Measurements from ENCODE around the gene ADD2. TPM values are rescaled to one million over a fixed set of nuclear protein-coding genes. Genes with fewer than 3 reads are reported as not detected.

Gene ADD2
- total and polyA plus RNA-seq, 2 experiments from 2014 or later: 34.6 to 223 TPM

GRCh38 chr2:70716131-70716743, 51.8 kb downstream of the ADD2 start (continued):
- no peak for TF ChIP-seq ZNF462 (CRISPR knock-in tag; IDR thresholded peaks at IDR 0.05)
- no peak for TF ChIP-seq CREB1 (CRISPR knock-in tag; IDR thresholded peaks at IDR 0.05; ENCODE audit: low read depth)
- no peak for TF ChIP-seq EZH2phosphoT487 (IDR thresholded peaks at IDR 0.05; ENCODE audit: unreplicated experiment)

GRCh38 chr2:70715071-70715985, 52.7 kb downstream of the ADD2 start:
- Histone ChIP-seq H3K27ac (ENCODE audit: low read depth) (no peak overlapping the region; the same call in 1 of the 2 replicates), H3K4me3 (0 out of 2 replicates have a peak overlapping the region, but pooled peaks have one; percentile 15), H2AFZ (no peak overlapping the region), H3K79me2 (replicated peaks; ENCODE audit: insufficient read depth) (peaks cover 93% of the 10 kb centered on the region), H3K4me2 (peak overlapping the region; percentile 49), H3K4me1 (ENCODE audit: insufficient read depth) (peaks cover 57% of the 10 kb centered on the region), H3F3A (replicated peaks; ENCODE audit: low read depth) (no peaks in the 10 kb centered on the region), H4K20me1 (replicated peaks; ENCODE audit: insufficient read depth) (peaks cover 73% of the 10 kb centered on the region), H3K9me2 (ENCODE audit: insufficient read depth) (no peaks in the 10 kb centered on the region), H3K27me3 (ENCODE audit: insufficient read depth) (no peaks in the 10 kb centered on the region), H3K36me3 (ENCODE audit: insufficient read depth) (peaks cover 4% of the 10 kb centered on the region)
- H3K9me3 Mint-ChIP-seq: no peaks in the 10 kb centered on the region
- TF ChIP-seq CREB1 (CRISPR knock-in tag; IDR thresholded peaks at IDR 0.05; ENCODE audit: low read depth) (no peak), ETS1 (IDR thresholded peaks at IDR 0.05) (no peak), POLR2AphosphoS5 (IDR thresholded peaks at IDR 0.05; ENCODE audit: low read depth) (no peak), REST (IDR thresholded peaks at IDR 0.05; ENCODE audit: unreplicated experiment) (no peak), NANOG (IDR thresholded peaks at IDR 0.05; ENCODE audit: borderline replicate concordance) (no peak)
- H3K27me3 Mint-ChIP-seq (ENCODE audit: insufficient read depth, low read depth, poor library complexity): peaks cover 18% of the 10 kb centered on the region
- H3K4me1 Mint-ChIP-seq: peaks cover 79% of the 10 kb centered on the region
- peak overlapping the region; percentile 45 for H3K27ac Mint-ChIP-seq
- ATAC-seq (peak; percentile 9; the same call in 2 of the 3 replicates), DNase-seq (ENCODE audit: low spot score) (no peak)
- peak overlapping the region; percentile 6; the same call in 1 of the 3 replicates for H3K4me3 Mint-ChIP-seq
- peaks cover 26% of the 10 kb centered on the region for H3K36me3 Mint-ChIP-seq (ENCODE audit: low read depth)

All from GM23338 (cell line).